ENCODE measurements around the gene PCYOX1L. TPM values are rescaled to one million over a fixed set of nuclear protein-coding genes. Genes with fewer than 3 reads are reported as not detected.

PCYOX1L gene
- total and polyA plus RNA-seq, 9 of the 15 experiments (the other 6 are each of a cell fraction or from before 2014, with no cell fraction given): 2.3 to 17.9 (median 6.0) TPM

GRCh38 chr5:149367249-149367971 lies 9.6 kb downstream of the PCYOX1L start (continued):
- TF ChIP-seq, protein P1, sequence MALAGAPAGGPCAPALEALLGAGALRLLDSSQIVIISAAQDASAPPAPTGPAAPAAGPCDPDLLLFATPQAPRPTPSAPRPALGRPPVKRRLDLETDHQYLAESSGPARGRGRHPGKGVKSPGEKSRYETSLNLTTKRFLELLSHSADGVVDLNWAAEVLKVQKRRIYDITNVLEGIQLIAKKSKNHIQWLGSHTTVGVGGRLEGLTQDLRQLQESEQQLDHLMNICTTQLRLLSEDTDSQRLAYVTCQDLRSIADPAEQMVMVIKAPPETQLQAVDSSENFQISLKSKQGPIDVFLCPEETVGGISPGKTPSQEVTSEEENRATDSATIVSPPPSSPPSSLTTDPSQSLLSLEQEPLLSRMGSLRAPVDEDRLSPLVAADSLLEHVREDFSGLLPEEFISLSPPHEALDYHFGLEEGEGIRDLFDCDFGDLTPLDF (CRISPR knock-in tag; IDR thresholded peaks at IDR 0.05): no peak
- no peak for TF ChIP-seq NONO (IDR thresholded peaks at IDR 0.05; ENCODE audit: low read depth in 2 of 2, low read length in 1 of 2)
- no peak for TF ChIP-seq HNRNPL (IDR thresholded peaks at IDR 0.05; ENCODE audit: low read depth, low read length)
- TF ChIP-seq, protein P2, sequence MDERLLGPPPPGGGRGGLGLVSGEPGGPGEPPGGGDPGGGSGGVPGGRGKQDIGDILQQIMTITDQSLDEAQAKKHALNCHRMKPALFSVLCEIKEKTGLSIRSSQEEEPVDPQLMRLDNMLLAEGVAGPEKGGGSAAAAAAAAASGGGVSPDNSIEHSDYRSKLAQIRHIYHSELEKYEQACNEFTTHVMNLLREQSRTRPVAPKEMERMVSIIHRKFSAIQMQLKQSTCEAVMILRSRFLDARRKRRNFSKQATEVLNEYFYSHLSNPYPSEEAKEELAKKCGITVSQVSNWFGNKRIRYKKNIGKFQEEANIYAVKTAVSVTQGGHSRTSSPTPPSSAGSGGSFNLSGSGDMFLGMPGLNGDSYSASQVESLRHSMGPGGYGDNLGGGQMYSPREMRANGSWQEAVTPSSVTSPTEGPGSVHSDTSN (CRISPR knock-in tag; IDR thresholded peaks at IDR 0.05; ENCODE audit: low read depth): no peak
- TF ChIP-seq, protein P2 (tag; conservative IDR thresholded peaks at IDR 0.05; ENCODE audit: low read depth): peak; percentile 84
- no peak for TF ChIP-seq ZNF263 (CRISPR knock-in tag; IDR thresholded peaks at IDR 0.05; ENCODE audit: borderline replicate concordance)
- no peak for TF ChIP-seq DNMT1 (IDR thresholded peaks at IDR 0.05)
- no peak for TF ChIP-seq E2F4 (CRISPR knock-in tag; IDR thresholded peaks at IDR 0.05; ENCODE audit: low read depth)
- TF ChIP-seq ZNF133 (CRISPR knock-in tag; IDR thresholded peaks at IDR 0.05): no peak
- TF ChIP-seq, protein P3, sequence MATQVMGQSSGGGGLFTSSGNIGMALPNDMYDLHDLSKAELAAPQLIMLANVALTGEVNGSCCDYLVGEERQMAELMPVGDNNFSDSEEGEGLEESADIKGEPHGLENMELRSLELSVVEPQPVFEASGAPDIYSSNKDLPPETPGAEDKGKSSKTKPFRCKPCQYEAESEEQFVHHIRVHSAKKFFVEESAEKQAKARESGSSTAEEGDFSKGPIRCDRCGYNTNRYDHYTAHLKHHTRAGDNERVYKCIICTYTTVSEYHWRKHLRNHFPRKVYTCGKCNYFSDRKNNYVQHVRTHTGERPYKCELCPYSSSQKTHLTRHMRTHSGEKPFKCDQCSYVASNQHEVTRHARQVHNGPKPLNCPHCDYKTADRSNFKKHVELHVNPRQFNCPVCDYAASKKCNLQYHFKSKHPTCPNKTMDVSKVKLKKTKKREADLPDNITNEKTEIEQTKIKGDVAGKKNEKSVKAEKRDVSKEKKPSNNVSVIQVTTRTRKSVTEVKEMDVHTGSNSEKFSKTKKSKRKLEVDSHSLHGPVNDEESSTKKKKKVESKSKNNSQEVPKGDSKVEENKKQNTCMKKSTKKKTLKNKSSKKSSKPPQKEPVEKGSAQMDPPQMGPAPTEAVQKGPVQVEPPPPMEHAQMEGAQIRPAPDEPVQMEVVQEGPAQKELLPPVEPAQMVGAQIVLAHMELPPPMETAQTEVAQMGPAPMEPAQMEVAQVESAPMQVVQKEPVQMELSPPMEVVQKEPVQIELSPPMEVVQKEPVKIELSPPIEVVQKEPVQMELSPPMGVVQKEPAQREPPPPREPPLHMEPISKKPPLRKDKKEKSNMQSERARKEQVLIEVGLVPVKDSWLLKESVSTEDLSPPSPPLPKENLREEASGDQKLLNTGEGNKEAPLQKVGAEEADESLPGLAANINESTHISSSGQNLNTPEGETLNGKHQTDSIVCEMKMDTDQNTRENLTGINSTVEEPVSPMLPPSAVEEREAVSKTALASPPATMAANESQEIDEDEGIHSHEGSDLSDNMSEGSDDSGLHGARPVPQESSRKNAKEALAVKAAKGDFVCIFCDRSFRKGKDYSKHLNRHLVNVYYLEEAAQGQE (IDR thresholded peaks at IDR 0.05; ENCODE audit: borderline replicate concordance): peak; percentile 78
- TF ChIP-seq, protein P3 (CRISPR knock-in tag; IDR thresholded peaks at IDR 0.05; ENCODE audit: low read depth): no peak
- 0 out of 2 replicates have a peak, but pooled peaks have one; percentile 21 for TF ChIP-seq ZKSCAN1 (IDR thresholded peaks at IDR 0.05; ENCODE audit: low read depth, low read length)
- TF ChIP-seq ZNF324 (CRISPR knock-in tag; IDR thresholded peaks at IDR 0.05): no peak

Measured in K562 (cell line).